Measurements from ENCODE around the gene FZD1. TPM values are rescaled to one million over a fixed set of nuclear protein-coding genes. Genes with fewer than 3 reads are reported as not detected.

FZD1 gene
- total and polyA plus RNA-seq, 2 of the 8 experiments (the other 6 are each of a cell fraction or from before 2014, with no cell fraction given), result 0.62 to 0.91 TPM

DNA sequence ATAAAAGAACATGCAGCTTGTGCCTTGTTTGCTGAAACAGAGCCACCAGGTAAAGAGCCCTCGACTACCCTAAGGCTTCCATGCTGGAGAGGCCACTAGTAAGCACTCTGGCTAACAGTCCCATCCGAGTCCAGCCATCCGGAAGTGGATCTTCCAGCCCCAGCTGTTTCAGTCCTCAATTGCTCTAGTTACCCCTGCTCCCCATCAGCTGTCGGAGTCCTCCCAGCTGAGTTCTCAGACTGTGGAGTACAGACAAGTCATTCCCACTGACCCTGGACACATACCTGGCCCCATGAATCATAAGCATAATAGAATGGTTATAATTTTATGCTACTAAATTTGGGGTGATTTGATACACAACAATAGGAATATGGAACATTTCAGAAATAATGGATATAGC lies 13.5 kb upstream of the FZD1 start (continued):
- TF ChIP-seq, protein P1, sequence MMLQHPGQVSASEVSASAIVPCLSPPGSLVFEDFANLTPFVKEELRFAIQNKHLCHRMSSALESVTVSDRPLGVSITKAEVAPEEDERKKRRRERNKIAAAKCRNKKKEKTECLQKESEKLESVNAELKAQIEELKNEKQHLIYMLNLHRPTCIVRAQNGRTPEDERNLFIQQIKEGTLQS (IDR thresholded peaks at IDR 0.05; ENCODE audit: insufficient read depth, low read depth, low read length), result no peak
- no peak for TF ChIP-seq SP1 (IDR thresholded peaks at IDR 0.05; ENCODE audit: low read depth, low read length)
- TF ChIP-seq CREB1 (IDR thresholded peaks at IDR 0.05), result no peak
- no peak for TF ChIP-seq HDAC6 (IDR thresholded peaks at IDR 0.05; ENCODE audit: low read depth, low read length)
